Fibroblast of the aortic adventitia (primary cell): ENCODE measurements around the gene TM4SF18. TPM values are rescaled to one million over a fixed set of nuclear protein-coding genes. Genes with fewer than 3 reads are reported as not detected.

ENCODE experiments used
- total RNA-seq: library from RNA; depleted of rRNA; stranded (reverse); fragments of >200 nt; gene quantifications from 2 replicates; pipeline ENCODE4 v1.2.3, GENCODE V29; 2012; ENCODE audit warnings: low replicate concordance

Gene TM4SF18
- total RNA-seq, 1 donor: 0.27 TPM

Other genes starting within 250 kb of the TM4SF18 start
- gene HLTF, start 247.1 kb downstream of the TM4SF18 start, total RNA-seq: 59.4 and 61.4 TPM in 2 replicates
- 33.0 and 88.2 TPM in 2 replicates for gene HPS3, start 204.0 kb downstream of the TM4SF18 start, total RNA-seq
- gene CP, start 111.8 kb downstream of the TM4SF18 start, total RNA-seq: 1.2 TPM in 1 of 2 replicates, not detected in the other
- gene TM4SF1, start 44.0 kb upstream of the TM4SF18 start, total RNA-seq: 213 and 299 TPM in 2 replicates
- gene TM4SF4, start 141.1 kb upstream of the TM4SF18 start, total RNA-seq: 0.45 TPM in 1 of 2 replicates, not detected in the other